A549 (cell line): ENCODE data around the gene GRID1. TPM values are rescaled to one million over a fixed set of nuclear protein-coding genes. Genes with fewer than 3 reads are reported as not detected.

Experiments
- ATAC-seq, 2 experiments: fragments of 200-7000 bp in 1 of 2; fragments of >200 bp in 1 of 2; cut with Nextera tagmentation in 1 of 2; cut with Tn5 transposase in 1 of 2; 3 replicates each; pipeline versions ENCODE4 v1.8.0 to v1.9.1; 2018 to 2020; ENCODE audit warnings: mild to moderate bottlenecking in 1 of 2, moderate library complexity in 1 of 2
- CTCF ChIA-PET: fragments of 300-600 bp; sonication (Branson Sonifier 250); formaldehyde crosslinking; extraction: SDS; loops from one replicate; lab custom pipeline; 2021; ENCODE audit warnings: antibody characterized with exemption, inconsistent platforms; lab: Yijun Ruan, JAX
- POLR2A ChIA-PET: fragments of 350-600 bp; formaldehyde crosslinking; extraction: SDS; loops from one replicate; lab custom pipeline; 2021; ENCODE audit warnings: antibody characterized with exemption, inconsistent platforms; lab: Yijun Ruan, JAX
- DNase-seq, 2 experiments: peaks; one replicate each; pipeline versions ENCODE4 v3.0.0 to v3.0.0-alpha.2; 2011 to 2016; ENCODE audit warnings: low read depth in 1 of 2, low spot score in 1 of 2
- FAIRE-seq: peaks from 2 replicates; lab custom pipeline; 2011; peaks lifted over from hg19 to GRCh38; lab: Jason Lieb, UNC
- H3K27ac ChIP-seq, 2 experiments: fragments of >200 bp; sonication (Bioruptor Twin); formaldehyde crosslinking; 3 replicates each; pipeline ENCODE4 v1.5.1; 2016 to 2017
- H3K4me1 ChIP-seq: fragments of >200 bp; sonication (Bioruptor Twin); formaldehyde crosslinking; 3 replicates; pipeline ENCODE4 v1.6.1; 2016
- H3K4me2 ChIP-seq: fragments of >200 bp; sonication (Bioruptor Twin); formaldehyde crosslinking; 3 replicates; pipeline ENCODE4 v1.6.1; 2016
- H3K4me3 ChIP-seq: fragments of >200 bp; sonication (Bioruptor Twin); formaldehyde crosslinking; 3 replicates; pipeline ENCODE4 v1.5.1; 2016
- H3K9me3 ChIP-seq: fragments of >200 bp; sonication (Bioruptor Twin); formaldehyde crosslinking; 3 replicates; pipeline ENCODE4 v1.6.1; 2016
- BHLHE40 ChIP-seq: IDR thresholded peaks from 2 replicates; pipeline ENCODE4 v1.6.1; 2012; ENCODE audit warnings: low read depth, low read length, inconsistent platforms
- CEBPB ChIP-seq, 2 experiments: fragments of >200 bp in 1 of 2; sonication (Bioruptor Twin) in 1 of 2; formaldehyde crosslinking in 1 of 2; IDR thresholded peaks; 2 replicates each; pipeline ENCODE4 v1.6.1; 2012 to 2016
- EP300 ChIP-seq, 2 experiments: fragments of >200 bp; sonication (Bioruptor Twin); formaldehyde crosslinking; IDR thresholded peaks; 2 replicates in 1 of 2; 3 replicates in 1 of 2; pipeline ENCODE4 v1.6.1; 2016 to 2017
- ESRRA ChIP-seq: fragments of 150-350 bp; IDR thresholded peaks from 2 replicates; pipeline ENCODE4 v1.6.1; 2014; ENCODE audit warnings: mild to moderate bottlenecking, low read length, borderline replicate concordance
- FOSB ChIP-seq: fragments of 250-450 bp; sonication (Bioruptor Pico); IDR thresholded peaks from 2 replicates; pipeline ENCODE4 v1.5.0; 2020; ENCODE audit warnings: mild to moderate bottlenecking, moderate library complexity
- FOSL2 ChIP-seq, 2 experiments: fragments of 450-650 bp in 1 of 2; fragments of >200 bp in 1 of 2; sonication (Bioruptor Twin) in 1 of 2; formaldehyde crosslinking; IDR thresholded peaks; 2 replicates each; pipeline versions ENCODE4 v1.5.0 to v1.6.1; 2016 to 2020; ENCODE audit warnings: mild to moderate bottlenecking in 1 of 2, moderate library complexity in 1 of 2
- HEYL ChIP-seq: fragments of 250-450 bp; sonication (Bioruptor Pico); IDR thresholded peaks from 2 replicates; pipeline ENCODE4 v1.8.0; 2021; ENCODE audit warnings: mild to moderate bottlenecking, moderate library complexity
- HOXB13 ChIP-seq: fragments of 250-450 bp; sonication (Bioruptor Pico); IDR thresholded peaks from 2 replicates; pipeline ENCODE4 v1.5.0; 2020; ENCODE audit warnings: low read depth, mild to moderate bottlenecking, moderate library complexity
- MAZ ChIP-seq: fragments of 150-350 bp; IDR thresholded peaks from 2 replicates; pipeline ENCODE4 v1.6.1; 2014; ENCODE audit warnings: antibody characterized with exemption, low read depth, low read length, borderline replicate concordance
- NFE2L2 ChIP-seq: fragments of 150-350 bp; conservative IDR thresholded peaks from 2 replicates; pipeline ENCODE4 v1.6.1; 2014; ENCODE audit warnings: low read length
- PBX3 ChIP-seq: IDR thresholded peaks from 2 replicates; pipeline ENCODE4 v1.6.1; 2012
- PHF8 ChIP-seq: fragments of 200-600 bp; sonication (generic); IDR thresholded peaks from 2 replicates; pipeline ENCODE4 v1.6.1; 2016; ENCODE audit warnings: low read depth, mild to moderate bottlenecking, antibody characterized with exemption, moderate library complexity, borderline replicate concordance
- POLR2A ChIP-seq: IDR thresholded peaks from 2 replicates; pipeline ENCODE4 v1.6.1; 2012; ENCODE audit warnings: mild to moderate bottlenecking, low read length
- RNF2 ChIP-seq: fragments of 200-600 bp; sonication (generic); IDR thresholded peaks from 2 replicates; pipeline ENCODE4 v1.6.1; 2016; ENCODE audit warnings: low read depth, mild to moderate bottlenecking, antibody characterized with exemption, moderate library complexity, borderline replicate concordance
- SREBF2 ChIP-seq: fragments of 450-650 bp; IDR thresholded peaks from 2 replicates; pipeline ENCODE4 v1.6.1; 2014; ENCODE audit warnings: mild to moderate bottlenecking, moderate library complexity
- TP53 ChIP-seq: fragments of 250-450 bp; sonication (Bioruptor Pico); IDR thresholded peaks from 2 replicates; pipeline ENCODE4 v1.5.0; 2021; ENCODE audit warnings: mild to moderate bottlenecking, moderate library complexity
- USF2 ChIP-seq: fragments of 450-650 bp; IDR thresholded peaks from 2 replicates; pipeline ENCODE4 v1.6.1; 2014; ENCODE audit warnings: antibody characterized with exemption
- ZNF302 ChIP-seq: fragments of 250-450 bp; sonication (Bioruptor Pico); IDR thresholded peaks from 2 replicates; pipeline ENCODE4 v1.9.0; 2021; ENCODE audit warnings: inconsistent platforms, mild to moderate bottlenecking, moderate library complexity
- WGBS: methylation state at CpG from one replicate; pipeline ENCODE4 v1.1.6; 2017; ENCODE audit errors: missing lambda C conversion rate; 5-methylcytosine and 5-hydroxymethylcytosine counted together
- polyA plus RNA-seq, 4 experiments: library from polyadenylated mRNA; depleted of rRNA in 3 of 4; stranded (reverse); fragments of >200 nt; fragmentation: RNase III in 1 of 4; extraction: RNeasy Plus Mini Kit Qiagen cat#74134 plus additional on column Dnase treatment in 1 of 4; gene quantifications; 2 replicates in 3 of 4; 3 replicates in 1 of 4; pipeline ENCODE4 v1.2.3, GENCODE V29; 2011 to 2017
- TF ChIP-seq, protein P1 (sequence below): IDR thresholded peaks from 2 replicates; pipeline ENCODE4 v1.6.1; 2012
- TF ChIP-seq, protein P2 (sequence below): fragments of 150-350 bp; IDR thresholded peaks from 2 replicates; pipeline ENCODE4 v1.6.1; 2014; ENCODE audit warnings: low read depth, mild to moderate bottlenecking, low read length
- TF ChIP-seq, protein P3 (sequence below): fragments of >200 bp; sonication (Bioruptor Twin); formaldehyde crosslinking; IDR thresholded peaks from 2 replicates; pipeline ENCODE4 v1.6.1; 2016
- TF ChIP-seq, protein P4 (sequence below): fragments of 250-450 bp; sonication (Bioruptor Pico); IDR thresholded peaks from 2 replicates; pipeline ENCODE4 v1.5.0; 2021; ENCODE audit warnings: mild to moderate bottlenecking, moderate library complexity, borderline replicate concordance

Gene GRID1
- polyA plus RNA-seq, 2 of the 4 experiments (the other 2 are of a cell fraction) = 0.14 to 0.30 TPM

GRCh38 chr10:85658518-85658917, 708.1 kb downstream of the GRID1 start (continued):
- TF ChIP-seq SREBF2 (no peak), HEYL (no peak), FOSB (CRISPR knock-in tag) (no peak), MAZ (no peak)
- TF ChIP-seq, protein P1, sequence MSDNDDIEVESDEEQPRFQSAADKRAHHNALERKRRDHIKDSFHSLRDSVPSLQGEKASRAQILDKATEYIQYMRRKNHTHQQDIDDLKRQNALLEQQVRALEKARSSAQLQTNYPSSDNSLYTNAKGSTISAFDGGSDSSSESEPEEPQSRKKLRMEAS = no peak
- TF ChIP-seq, all 56 proteins: peak for 0

- no peak for ATAC-seq
- Histone ChIP-seq H3K4me2 (no peak overlapping the region), H3K4me3 (no peak overlapping the region), H3K27ac (no peak overlapping the region), H3K9me3 (no peaks in the 10 kb centered on the region), H3K4me1 (no peaks in the 10 kb centered on the region)
- no peak for DNase-seq
- TF ChIP-seq USF2 = no peak
- no peak for TF ChIP-seq FOSL2 (IDR thresholded peaks at IDR 0.05)
- TF ChIP-seq FOSL2 (CRISPR knock-in tag; IDR thresholded peaks at IDR 0.05) = no peak
- no peak for TF ChIP-seq CEBPB (IDR thresholded peaks at IDR 0.05)
- TF ChIP-seq EP300 (IDR thresholded peaks at IDR 0.05) = no peak
- TF ChIP-seq PHF8 = no peak
- no peak for TF ChIP-seq ESRRA
- TF ChIP-seq PBX3 = no peak
- no peak for TF ChIP-seq NFE2L2
- TF ChIP-seq ZNF302 (CRISPR knock-in tag) = no peak
- TF ChIP-seq, protein P2, sequence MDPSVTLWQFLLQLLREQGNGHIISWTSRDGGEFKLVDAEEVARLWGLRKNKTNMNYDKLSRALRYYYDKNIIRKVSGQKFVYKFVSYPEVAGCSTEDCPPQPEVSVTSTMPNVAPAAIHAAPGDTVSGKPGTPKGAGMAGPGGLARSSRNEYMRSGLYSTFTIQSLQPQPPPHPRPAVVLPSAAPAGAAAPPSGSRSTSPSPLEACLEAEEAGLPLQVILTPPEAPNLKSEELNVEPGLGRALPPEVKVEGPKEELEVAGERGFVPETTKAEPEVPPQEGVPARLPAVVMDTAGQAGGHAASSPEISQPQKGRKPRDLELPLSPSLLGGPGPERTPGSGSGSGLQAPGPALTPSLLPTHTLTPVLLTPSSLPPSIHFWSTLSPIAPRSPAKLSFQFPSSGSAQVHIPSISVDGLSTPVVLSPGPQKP = no peak
- TF ChIP-seq, protein P3, sequence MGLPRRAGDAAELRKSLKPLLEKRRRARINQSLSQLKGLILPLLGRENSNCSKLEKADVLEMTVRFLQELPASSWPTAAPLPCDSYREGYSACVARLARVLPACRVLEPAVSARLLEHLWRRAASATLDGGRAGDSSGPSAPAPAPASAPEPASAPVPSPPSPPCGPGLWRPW = no peak
- TF ChIP-seq BHLHE40 = no peak
- no peak for TF ChIP-seq RNF2
- CTCF ChIA-PET = no interaction called here
- POLR2A ChIA-PET = no interaction called here
- whole genome bisulfite sequencing = 47% methylated on average over 4 of the region's 4 CpGs
- no peak for FAIRE-seq
These were observed 709.0 kb downstream of the GRID1 start for GRCh38 chr10:85657476-85658113.

GRCh38 chr10:85655411-85655810, 711.2 kb downstream of the GRID1 start:
- FAIRE-seq = no peak
- no peak for DNase-seq
- H3K4me2 ChIP-seq = no peak overlapping the region
- 42% methylated on average over 2 of the region's 2 CpGs for WGBS
- H3K4me1 ChIP-seq = no peaks in the 10 kb centered on the region
- ChIA-PET POLR2A (no interaction called here), CTCF (interaction anchor here (0.7 kb wide), 1 partner anchor 10 kb away, joined by 3 read pairs; no protein-coding TSS in a partner anchor)
- H3K27ac ChIP-seq = no peak overlapping the region
- no peak overlapping the region for H3K4me3 ChIP-seq
- TF ChIP-seq TP53 (CRISPR knock-in tag) = no peak
- TF ChIP-seq HOXB13 (CRISPR knock-in tag) = no peak
- TF ChIP-seq, protein P4, sequence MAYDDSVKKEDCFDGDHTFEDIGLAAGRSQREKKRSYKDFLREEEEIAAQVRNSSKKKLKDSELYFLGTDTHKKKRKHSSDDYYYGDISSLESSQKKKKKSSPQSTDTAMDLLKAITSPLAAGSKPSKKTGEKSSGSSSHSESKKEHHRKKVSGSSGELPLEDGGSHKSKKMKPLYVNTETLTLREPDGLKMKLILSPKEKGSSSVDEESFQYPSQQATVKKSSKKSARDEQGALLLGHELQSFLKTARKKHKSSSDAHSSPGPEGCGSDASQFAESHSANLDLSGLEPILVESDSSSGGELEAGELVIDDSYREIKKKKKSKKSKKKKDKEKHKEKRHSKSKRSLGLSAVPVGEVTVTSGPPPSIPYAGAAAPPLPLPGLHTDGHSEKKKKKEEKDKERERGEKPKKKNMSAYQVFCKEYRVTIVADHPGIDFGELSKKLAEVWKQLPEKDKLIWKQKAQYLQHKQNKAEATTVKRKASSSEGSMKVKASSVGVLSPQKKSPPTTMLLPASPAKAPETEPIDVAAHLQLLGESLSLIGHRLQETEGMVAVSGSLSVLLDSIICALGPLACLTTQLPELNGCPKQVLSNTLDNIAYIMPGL = no peak
- no peak for TF ChIP-seq POLR2A
- TF ChIP-seq, all 56 proteins: peak for 0
- ATAC-seq = no peak
- H3K9me3 ChIP-seq = no peaks in the 10 kb centered on the region
